T-helper 9 cell (primary cell): ENCODE data around the gene STPG3.

Experiments used
- DNase-seq: peaks from one replicate; pipeline ENCODE4 v3.0.0-alpha.2; 2020

The STPG3 gene

DNA sequence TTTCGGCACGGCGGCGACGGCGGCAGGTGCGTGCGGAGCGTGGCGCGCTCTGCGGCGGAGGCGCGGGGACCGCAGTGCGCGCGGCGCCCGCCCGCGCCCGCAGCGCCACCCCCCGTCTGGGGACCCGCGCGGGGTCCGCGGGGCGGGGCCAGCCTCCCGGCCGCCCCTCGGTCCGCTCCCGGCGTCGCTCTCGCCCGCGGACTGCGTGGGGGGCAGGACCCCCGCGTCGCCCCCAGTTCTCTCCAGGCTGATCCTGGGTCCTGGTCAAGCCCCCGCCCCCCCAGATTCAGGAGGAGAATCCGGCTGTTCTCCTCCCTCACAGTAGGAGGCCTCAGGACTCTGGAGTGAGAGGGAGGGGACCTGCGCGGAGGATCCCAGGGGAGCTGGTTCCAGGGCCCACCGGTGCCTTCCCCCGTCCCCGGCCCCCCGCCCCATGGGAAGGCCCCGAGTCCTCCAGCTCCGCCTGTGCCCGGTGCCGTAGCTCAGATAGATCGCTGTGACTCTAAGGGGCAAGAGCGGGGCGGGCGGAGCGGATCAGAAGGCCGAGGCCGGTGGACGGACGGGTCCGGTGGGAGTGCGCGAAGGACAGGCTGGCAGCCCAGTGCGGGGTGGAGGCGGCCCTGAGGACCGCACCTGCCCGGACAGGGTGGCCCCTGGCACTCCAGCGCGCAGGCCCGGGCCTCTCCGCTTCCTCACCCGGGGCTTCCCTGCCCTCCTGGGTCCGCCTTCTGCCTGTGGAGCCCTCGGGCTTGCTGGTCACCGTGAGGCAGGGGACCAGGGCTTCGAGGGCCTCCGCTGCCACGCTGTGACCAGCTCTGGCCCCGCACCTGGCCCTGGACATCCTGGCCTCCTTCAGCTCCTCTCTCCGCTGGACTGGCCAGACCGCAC lies 28.7 kb upstream of the STPG3 start, which contains the start of gene RNF208:
Gene RNF208 (minus strand): TSS at position 51 of the 888 bp plus-strand sequence. CDS start 1,028 bp downstream, outside the sequence.
- no peak for DNase-seq

DNA sequence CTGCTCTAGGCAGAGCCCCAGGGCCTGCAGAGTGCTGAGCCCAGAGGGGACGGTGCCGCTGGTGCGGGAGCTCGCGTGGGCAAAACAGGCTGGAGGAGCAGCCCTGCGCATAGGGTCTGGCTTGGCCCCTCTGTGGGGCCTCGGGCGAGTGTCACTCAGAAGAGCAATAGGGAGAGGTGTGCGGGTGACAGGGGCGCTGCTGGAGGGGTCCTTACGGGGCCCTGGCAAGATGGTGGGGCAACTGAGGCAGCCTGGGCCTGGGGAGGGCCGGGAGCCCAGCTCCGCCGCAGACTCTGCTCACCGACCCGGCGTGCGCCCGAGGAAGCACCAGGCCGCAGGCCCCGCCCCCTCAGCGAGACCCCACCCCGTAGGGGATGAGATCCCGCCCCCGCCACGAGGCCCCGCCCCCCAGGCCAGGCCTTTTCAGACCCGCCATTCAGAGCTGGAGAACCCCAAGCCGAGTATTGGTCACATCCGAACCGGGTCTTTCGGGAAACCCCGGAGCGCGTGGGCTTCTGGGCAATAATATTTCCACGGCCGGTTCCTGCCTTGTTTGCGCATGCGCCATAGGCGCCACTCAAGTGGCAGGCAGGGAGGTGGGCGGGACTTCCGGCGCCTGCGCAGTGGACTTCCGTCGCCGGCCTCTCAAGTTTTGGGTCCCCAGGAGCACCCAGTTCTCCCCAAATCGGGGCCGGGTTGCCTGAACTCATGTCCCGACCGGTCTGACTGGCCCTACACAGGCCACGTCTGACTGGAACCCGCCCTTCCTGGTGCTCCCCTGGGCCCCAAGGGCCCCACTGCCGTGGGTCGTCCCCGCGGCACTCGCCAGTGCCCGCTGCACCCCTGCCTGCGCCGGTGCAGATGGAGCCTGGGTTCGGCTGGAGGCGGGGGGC lies 27.8 kb upstream of the STPG3 start:
- peak; percentile 99 for DNase-seq

- no peak for DNase-seq
Observed at GRCh38 chr9:137224830-137225694, 26.0 kb upstream of the STPG3 start, which contains the start of gene CYSRT1. Gene CYSRT1 (plus strand): TSS chr9:137225174. CDS start chr9:137225622, 448 bp downstream.

GRCh38 chr9:137225699-137226331 lies 25.3 kb upstream of the STPG3 start:
- DNase-seq: no peak

GRCh38 chr9:137226338-137227053 lies 24.6 kb upstream of the STPG3 start:
- no peak for DNase-seq

DNA sequence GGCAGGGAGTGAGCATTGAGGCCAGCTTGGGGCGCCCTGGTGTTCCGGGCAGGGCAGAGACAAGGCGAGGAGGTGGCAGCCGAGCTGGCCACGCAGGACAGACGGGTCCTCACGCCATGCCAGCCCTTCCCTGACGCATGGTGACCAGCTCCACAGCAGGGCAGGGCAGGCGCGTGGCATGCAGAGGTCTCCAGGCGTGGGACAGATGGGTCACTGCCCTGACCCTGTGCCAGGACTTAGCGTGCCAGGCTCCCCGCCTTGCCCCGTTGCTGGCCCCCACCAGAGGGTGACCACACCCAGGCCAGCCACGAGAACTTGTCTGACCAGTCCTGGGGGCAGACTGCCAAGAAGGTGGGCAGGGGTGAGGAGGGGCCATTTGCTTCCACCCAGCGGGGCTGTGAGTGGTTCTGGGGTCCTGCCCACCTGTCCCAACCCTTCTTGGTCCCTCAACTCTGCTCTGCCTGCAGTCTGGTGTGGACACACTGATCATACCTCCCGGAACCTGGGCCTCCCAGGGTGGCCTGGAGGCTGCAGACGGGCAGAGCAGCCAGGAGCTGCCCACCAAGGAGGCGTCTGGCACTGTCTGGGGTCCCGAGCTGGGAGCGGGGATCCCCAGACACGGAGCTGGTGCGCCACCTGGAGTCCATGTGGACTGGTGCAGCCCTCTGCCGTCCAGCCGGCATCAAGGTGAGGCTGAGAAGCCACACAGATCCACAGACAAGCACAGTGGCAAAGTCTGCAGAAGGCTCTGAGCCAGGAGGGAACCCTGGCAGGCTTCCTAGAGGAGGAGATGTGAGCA lies 23.8 kb upstream of the STPG3 start, which contains the start of gene RNF224:
Gene RNF224 (plus strand): TSS at position 449 of the 799 bp plus-strand sequence. CDS start 834 bp downstream, outside the sequence.
- DNase-seq: peak; percentile 78

DNA sequence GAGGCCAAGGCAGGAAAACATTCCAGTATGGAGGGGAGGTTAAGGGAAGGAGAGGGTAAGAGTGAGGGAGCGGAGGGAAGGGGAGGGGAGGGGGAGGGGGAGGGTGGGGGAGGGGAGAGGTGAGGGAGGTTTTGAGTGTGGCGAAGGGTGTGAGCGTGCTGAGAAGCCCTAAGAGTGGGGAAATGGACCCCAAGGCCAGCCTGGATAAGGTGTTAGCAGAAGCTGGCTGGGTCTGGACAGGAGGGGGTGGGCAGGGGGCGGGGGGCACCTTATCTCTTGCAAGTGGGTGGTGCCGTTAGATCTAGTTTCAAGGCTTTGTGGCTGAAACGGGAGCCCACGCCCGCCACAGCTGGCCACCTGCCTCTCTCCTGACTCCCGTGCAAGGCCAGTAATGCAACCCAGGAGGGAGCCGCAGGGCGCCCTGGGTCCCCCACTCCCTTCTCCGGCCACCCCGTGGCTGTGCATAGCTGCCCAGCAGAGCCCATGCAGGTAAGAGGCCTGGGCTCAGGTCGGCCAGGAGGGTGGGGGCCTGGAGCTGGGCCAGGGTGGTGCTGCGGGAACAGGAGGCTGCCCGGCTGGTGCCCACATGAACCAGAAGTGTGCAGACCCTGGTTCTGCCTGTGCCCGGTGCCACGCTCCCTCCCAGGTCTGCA lies 23.1 kb upstream of the STPG3 start:
- DNase-seq: no peak

DNA sequence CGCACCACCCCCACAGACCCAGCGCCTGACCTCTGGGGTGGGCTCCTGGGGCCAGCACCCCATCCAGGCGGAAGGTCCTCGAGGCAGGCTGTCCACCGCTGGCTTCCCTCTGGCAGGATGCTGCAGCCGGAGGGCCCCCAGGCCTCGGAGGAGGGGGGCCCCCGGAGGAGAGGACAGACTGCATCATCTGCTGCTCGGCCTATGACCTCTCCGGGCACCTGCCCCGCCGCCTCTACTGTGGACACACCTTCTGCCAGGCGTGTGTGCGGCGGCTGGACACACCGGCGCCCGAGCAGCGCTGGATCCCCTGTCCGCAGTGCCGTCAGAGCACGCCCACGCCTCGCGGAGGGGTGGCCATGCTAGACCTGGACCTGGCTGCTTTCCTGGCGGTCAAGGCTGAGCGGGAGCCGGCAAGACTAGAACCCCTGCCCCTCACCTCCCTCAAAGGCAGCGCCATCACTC lies 22.5 kb upstream of the STPG3 start:
- no peak for DNase-seq

GRCh38 chr9:137228968-137229896 lies 21.9 kb upstream of the STPG3 start:
- no peak for DNase-seq

DNA sequence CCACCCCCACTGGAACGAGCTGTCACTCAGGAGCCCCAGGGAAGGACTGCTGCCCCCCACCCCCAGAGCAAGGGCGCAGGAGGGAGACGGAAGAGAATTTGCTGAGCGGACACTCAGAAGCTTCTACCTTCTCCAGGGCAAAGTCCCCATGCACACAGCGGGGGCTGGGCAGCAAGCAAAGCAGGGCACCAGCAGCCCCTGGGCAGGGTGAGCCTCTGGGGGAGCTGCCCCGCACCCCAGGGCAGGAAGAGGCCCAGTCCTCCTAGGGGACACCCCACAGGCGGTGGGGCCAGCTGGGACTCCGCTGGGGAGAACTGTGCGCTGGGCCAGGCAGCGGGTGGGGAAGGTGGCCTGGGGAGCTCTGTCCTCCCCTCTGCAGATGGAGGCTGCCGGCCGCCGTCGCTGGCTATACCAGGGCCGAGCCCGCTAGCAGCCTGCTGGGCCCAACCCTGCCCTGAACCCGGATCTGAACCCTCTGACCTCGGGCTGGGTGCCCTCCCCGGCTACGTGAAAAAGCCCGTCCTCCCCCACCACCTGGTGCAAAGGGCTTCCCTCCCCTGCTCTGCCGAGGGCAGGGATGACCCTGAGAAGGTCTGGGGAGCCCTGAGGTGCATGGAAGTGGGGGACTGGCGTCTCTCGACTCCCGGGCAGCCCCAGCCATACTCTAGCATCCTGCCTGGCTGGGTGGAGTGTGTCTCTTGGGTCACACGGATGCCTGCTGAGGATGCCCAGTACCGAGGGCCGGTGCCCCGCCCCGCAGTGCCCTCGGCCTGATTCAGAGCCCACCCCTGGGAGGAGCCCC lies 21.0 kb upstream of the STPG3 start:
- no peak for DNase-seq

DNA sequence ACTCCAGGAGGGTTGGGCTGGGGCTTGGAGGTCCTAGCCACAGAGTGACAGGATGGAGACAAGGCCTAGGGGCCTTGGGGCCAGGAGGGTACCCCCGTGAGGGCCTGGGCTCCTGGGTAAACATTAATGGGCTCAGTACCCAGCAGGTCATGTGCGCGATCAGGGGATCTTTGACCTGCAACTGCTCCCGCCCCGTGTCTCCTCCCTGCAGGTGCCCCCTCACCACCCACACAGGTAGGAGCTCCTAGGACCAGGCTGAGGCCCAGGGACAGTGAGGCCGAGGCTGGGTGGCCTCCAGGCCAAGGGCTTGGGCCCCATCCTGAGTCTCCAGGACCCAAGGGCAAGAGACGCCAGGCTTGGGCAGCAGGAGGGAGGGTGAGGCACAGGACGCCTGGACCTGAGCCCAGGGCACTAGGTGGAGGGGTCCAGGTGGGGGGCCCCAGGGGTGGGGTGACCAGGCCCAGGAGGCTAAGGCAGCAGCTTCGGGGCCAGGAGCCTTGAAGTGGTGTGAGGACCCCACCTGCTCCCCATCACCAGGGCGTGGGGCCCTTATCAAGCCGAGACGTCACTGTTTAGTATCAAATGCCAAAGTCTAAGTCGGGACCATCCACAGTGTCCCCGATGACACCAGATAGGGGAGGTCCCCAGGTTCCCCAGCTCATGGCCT lies 20.2 kb upstream of the STPG3 start, which contains the start of gene SLC34A3:
Gene SLC34A3 (plus strand): TSS at position 197 of the 667 bp plus-strand sequence. CDS start 802 bp downstream, outside the sequence.
- DNase-seq: no peak

DNA sequence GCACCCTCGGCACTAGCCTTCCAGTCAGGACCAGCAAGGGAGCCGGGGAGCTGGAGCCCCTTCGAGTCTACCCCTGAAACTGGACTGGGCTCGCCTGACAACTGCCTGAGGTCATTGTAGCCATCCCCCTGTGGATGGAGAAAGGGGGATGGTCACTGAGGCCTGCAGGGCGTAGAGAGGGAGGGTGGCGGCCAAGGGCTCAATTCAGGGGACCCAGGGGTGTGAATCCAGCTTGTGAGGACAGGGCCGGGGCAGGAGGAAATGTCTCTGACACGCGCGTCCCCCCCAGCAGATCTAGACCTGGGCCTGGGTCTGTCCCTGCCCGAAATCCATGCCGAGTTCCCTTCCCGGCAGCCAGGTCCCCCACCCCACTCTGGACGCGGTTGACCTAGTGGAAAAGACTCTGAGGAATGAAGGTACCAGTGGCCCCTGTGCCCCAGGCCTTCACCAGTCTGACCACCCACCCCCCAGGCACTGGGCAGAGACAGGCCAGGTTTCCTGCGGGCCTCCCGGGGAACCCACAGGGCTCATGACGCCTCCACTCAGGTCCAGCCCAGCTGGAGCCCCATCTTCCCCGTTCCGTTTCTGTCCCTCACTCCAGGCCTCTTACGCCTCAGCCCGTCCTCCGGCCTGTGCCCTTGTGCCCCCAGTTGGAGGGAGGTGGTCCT lies 19.6 kb upstream of the STPG3 start:
- no peak for DNase-seq

DNA sequence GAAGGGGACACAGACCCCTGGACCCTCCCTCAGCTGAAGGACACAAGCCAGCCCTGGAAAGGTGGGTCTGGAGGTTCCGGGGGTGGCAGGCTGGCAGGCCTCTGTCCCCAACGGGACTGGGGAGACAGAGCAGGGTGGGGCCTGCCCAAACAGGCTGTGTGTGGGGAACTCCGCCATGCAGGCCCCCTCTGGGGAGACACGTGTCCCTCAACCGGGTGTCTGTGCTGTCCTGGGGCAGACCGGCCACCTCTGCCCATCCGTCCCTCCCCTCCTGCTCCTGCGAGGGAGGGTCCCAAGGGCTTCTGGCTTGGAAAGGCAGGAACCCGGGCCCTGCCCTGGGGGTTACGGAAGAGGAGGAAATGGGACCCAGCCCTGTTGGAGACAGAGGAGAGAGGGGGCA lies 19.0 kb upstream of the STPG3 start:
- DNase-seq: no peak

DNA sequence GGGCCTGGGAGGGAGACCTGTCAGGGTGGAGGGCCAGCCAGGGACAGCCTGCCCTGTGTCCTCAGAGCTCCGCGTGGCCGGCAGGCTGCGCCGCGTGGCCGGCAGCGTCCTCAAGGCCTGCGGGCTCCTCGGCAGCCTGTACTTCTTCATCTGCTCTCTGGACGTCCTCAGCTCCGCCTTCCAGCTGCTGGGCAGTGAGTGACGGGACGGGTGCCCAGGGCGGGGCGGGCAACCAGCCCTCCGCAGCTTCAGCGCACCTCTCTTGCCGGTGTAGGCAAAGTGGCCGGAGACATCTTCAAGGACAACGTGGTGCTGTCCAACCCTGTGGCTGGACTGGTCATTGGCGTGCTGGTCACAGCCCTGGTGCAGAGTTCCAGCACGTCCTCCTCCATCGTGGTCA lies 18.6 kb upstream of the STPG3 start:
- DNase-seq: no peak

DNA sequence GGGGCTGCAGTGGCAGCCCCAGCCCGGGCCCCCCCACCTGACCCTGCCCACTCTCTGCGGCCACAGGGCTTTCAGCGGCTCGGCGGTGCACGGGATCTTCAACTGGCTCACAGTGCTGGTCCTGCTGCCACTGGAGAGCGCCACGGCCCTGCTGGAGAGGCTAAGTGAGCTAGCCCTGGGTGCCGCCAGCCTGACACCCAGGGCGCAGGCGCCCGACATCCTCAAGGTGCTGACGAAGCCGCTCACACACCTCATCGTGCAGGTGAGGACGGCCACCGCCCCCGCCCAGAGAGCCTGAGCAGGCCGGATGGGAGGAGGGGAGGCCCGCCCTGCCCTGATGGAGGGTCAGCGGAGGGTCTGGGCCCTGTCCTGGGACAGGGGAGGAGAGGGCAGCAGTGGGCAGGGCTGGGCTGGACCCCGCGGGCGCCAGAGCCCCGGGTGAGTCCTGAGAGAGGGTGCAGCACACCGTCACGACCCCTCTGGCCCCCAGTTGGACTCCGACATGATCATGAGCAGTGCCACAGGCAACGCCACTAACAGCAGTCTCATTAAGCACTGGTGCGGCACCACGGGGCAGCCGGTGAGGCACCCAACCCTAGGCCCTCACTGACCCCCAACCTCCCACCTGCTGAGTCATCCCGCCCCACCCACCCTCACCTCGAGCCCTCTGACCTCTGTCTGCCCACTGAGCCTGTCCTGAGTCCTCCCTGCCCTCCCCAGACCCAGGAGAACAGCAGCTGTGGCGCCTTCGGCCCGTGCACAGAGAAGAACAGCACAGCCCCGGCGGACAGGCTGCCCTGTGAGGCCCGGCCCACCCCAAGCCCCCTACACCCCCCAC lies 17.7 kb upstream of the STPG3 start:
- no peak for DNase-seq
